ENCODE measurements around the gene CHST15.

- no peak for TF ChIP-seq CTCF (IDR thresholded peaks at IDR 0.05; ENCODE audit: poor library complexity, severe bottlenecking)
- TF ChIP-seq POLR2AphosphoS5 (IDR thresholded peaks at IDR 0.05) = no peak
- TF ChIP-seq RAD21 (conservative IDR thresholded peaks at IDR 0.05) = no peak
- TF ChIP-seq REST (IDR thresholded peaks at IDR 0.05; ENCODE audit: borderline replicate concordance) = no peak
- TF ChIP-seq TAF1 (IDR thresholded peaks at IDR 0.05; ENCODE audit: low read depth) = no peak
- no peak for TF ChIP-seq EP300 (conservative IDR thresholded peaks at IDR 0.05; ENCODE audit: poor library complexity, severe bottlenecking)
- TF ChIP-seq EZH2 (IDR thresholded peaks at IDR 0.05; ENCODE audit: borderline replicate concordance, insufficient read depth, low read length, poor library complexity, severe bottlenecking) = no peak
These were observed 98.3 kb downstream of the CHST15 start for GRCh38 chr10:123995082-123995460.
